HL-60 (cell line): ENCODE measurements around the gene CA4.
A peak's percentile ranks its signal among the peaks of the same experiment; 100 is the strongest.
"Not testable (repeated sequence)": the region's sequence is repeated elsewhere in the genome, so short reads cannot be mapped to it uniquely, and the experiment has no call there.

ENCODE experiments used
- DNase-seq, 2 experiments: peaks; one replicate each; pipeline ENCODE4 v3.0.0-alpha.2; 2010 to 2020; ENCODE audit warnings: low read depth in 1 of 2, low spot score in 1 of 2
- H3K27ac ChIP-seq: fragments of 250-450 bp; sonication (Bioruptor Pico); replicated peaks from 2 replicates; pipeline ENCODE4 v1.5.1; 2020; ENCODE audit warnings: mild to moderate bottlenecking, moderate library complexity
- H3K27me3 ChIP-seq: fragments of 250-450 bp; sonication (Bioruptor Pico); 2 replicates; pipeline ENCODE4 v1.5.1; 2021; ENCODE audit warnings: mild to moderate bottlenecking, moderate library complexity; ENCODE audit not compliant: insufficient read depth, poor library complexity, severe bottlenecking
- H3K4me3 ChIP-seq: replicated peaks from 2 replicates; pipeline ENCODE4 v1.5.1; 2011; ENCODE audit warnings: mild to moderate bottlenecking, control low read depth, low read length; ENCODE audit not compliant: insufficient read depth
- GABPA ChIP-seq: IDR thresholded peaks from 2 replicates; pipeline ENCODE4 v1.6.1; 2012; ENCODE audit warnings: low read depth
- POLR2AphosphoS5 ChIP-seq: IDR thresholded peaks from 2 replicates; pipeline ENCODE4 v1.6.1; 2012; ENCODE audit warnings: low read depth
- REST ChIP-seq: IDR thresholded peaks from 2 replicates; pipeline ENCODE4 v1.6.1; 2012; ENCODE audit warnings: low read depth; ENCODE audit not compliant: insufficient replicate concordance
- SPI1 ChIP-seq: IDR thresholded peaks from 2 replicates; pipeline ENCODE4 v1.6.1; 2012; ENCODE audit warnings: low read depth, mild to moderate bottlenecking, borderline replicate concordance
- TF ChIP-seq, protein P1 (sequence below): IDR thresholded peaks from one replicate; pipeline ENCODE4 v1.5.1; 2011; ENCODE audit warnings: low read length, control low read depth, inconsistent platforms; ENCODE audit not compliant: insufficient read depth

CA4 gene

DNA sequence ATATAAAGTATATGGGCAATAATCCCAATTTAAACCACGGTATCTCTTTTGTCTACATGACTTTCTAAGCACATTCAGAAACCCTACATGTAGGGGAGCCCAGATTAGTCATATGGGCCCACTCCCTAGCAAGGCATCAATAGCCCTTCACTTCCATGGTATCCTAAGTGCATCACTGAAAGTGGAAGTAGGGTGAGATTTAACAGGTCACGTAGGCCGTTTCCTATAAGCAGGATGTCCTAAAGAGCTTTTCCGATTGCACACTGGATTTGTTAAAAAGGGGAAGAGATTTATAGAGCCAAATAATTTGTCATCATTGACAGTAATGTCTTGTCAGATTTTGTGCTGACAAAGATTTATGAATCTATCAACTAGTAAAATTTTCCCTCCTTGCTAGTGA, 39.0 kb downstream of the CA4 start:
- DNase-seq, result no peak
- Histone ChIP-seq H3K27ac (no peak overlapping the region), H3K4me3 (no peak overlapping the region), H3K27me3 (no peaks in the 10 kb centered on the region)
- TF ChIP-seq REST, result no peak
- no peak for TF ChIP-seq SPI1
- TF ChIP-seq, protein P1, sequence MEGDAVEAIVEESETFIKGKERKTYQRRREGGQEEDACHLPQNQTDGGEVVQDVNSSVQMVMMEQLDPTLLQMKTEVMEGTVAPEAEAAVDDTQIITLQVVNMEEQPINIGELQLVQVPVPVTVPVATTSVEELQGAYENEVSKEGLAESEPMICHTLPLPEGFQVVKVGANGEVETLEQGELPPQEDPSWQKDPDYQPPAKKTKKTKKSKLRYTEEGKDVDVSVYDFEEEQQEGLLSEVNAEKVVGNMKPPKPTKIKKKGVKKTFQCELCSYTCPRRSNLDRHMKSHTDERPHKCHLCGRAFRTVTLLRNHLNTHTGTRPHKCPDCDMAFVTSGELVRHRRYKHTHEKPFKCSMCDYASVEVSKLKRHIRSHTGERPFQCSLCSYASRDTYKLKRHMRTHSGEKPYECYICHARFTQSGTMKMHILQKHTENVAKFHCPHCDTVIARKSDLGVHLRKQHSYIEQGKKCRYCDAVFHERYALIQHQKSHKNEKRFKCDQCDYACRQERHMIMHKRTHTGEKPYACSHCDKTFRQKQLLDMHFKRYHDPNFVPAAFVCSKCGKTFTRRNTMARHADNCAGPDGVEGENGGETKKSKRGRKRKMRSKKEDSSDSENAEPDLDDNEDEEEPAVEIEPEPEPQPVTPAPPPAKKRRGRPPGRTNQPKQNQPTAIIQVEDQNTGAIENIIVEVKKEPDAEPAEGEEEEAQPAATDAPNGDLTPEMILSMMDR, result no peak
- TF ChIP-seq GABPA, result no peak
- TF ChIP-seq POLR2AphosphoS5, result no peak

DNA sequence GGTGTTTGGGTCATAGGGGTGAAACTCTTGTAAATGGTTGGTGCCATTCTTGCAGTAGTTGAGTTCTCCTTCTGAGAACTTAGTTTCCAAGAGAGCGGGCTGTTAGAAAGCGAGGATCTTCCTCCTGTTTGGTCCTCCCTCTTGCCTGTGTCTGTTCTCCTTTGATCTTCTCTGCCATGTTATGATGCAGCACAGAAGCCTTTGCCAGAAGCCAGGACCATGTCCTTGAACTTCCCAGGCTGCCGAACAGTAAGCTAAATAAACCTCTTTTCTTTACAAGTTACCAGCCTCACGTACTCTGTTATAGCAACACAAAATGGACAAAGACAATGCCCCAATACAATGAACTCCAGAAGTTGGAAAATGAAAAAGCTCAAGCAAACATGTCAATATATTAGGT, 40.3 kb downstream of the CA4 start:
- not testable (repeated sequence) for H3K27me3 ChIP-seq, H3K4me3 ChIP-seq, DNase-seq, H3K27ac ChIP-seq

- not testable (repeated sequence) for DNase-seq
Observed at GRCh38 chr17:60193032-60193431, 43.3 kb downstream of the CA4 start.

DNA sequence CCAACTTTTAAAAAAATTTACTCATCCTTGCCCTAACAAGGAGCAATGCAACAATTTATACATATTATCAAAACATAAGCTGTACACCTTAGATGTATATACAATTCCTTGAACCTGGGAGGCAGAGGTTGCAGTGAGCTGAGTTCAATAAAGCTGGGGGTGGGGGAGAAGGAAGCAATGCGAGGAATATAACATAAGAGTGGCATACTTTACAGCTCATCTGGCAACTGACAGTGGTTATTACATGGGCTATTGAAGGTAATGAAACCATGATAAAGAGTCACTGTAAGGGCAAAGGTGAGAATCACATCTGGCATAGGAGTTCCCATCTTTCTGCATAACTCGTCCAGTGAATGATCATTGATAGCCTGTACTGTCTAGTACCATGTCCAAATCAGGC, 43.7 kb downstream of the CA4 start:
- TF ChIP-seq POLR2AphosphoS5, result no peak
- no peak for TF ChIP-seq REST
- no peak for TF ChIP-seq SPI1
- TF ChIP-seq GABPA, result no peak
- TF ChIP-seq, protein P1, result no peak
- Histone ChIP-seq H3K27ac (no peak overlapping the region), H3K27me3 (no peaks in the 10 kb centered on the region), H3K4me3 (no peak overlapping the region)
- DNase-seq, result no peak

More at GRCh38 chr17:60193032-60193431, 43.3 kb downstream of the CA4 start:
- H3K27me3 ChIP-seq, H3K4me3 ChIP-seq, H3K27ac ChIP-seq: not testable (repeated sequence)

DNA sequence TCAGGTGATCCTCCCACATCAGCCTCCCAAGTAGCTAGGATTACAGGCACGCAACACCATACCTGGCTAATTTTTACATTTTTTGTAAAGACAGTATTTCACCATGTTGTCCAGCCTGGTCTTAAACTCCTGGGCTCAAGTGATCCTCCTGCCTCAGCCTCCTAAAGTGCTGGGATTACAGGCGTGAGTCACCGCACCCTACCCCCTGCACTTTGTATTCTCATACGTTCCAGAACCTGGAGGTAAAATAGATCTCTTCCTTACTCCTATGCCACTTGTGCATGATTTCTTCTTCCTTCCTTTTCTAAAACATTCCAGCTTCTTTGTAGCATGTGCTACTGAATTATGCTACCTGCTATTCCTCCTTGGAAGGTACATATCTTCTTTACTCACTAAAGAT, 44.4 kb downstream of the CA4 start:
- H3K27ac ChIP-seq, DNase-seq, H3K4me3 ChIP-seq, H3K27me3 ChIP-seq: not testable (repeated sequence)

DNA sequence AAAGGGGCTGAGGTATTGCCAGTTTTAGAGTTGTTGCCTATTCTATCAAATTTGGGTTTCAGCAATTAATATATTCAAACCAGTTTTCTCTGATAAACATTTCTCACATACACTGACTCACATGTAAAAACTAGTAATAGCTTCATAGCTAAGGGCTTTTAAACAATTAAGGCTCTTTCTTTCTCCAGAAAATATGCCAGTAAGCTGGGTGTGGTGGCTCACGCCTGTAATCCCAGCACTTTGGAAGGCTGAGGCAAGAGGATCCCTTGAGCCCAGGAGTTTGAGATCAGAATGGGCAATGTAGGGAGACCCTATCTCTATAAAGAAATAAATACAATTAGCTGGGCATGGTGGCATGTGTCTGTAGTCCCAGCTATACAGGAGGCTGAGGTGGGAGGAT, 48.9 kb downstream of the CA4 start:
- not testable (repeated sequence) for H3K27me3 ChIP-seq, DNase-seq, H3K27ac ChIP-seq, H3K4me3 ChIP-seq

GRCh38 chr17:60205782-60206181, 56.0 kb downstream of the CA4 start:
- H3K27ac ChIP-seq, result peak overlapping the region; percentile 20
- H3K27me3 ChIP-seq, DNase-seq, H3K4me3 ChIP-seq: not testable (repeated sequence)

- H3K27ac ChIP-seq, DNase-seq, H3K27me3 ChIP-seq, H3K4me3 ChIP-seq: not testable (repeated sequence)
Observed at GRCh38 chr17:60208302-60208701, 58.5 kb downstream of the CA4 start.
